SH-SY5Y (cell line): ENCODE results near the gene SCGB1D2.

Experiments
- GATA2 ChIP-seq: IDR thresholded peaks from 2 replicates; pipeline ENCODE4 v1.6.1; 2011; ENCODE audit warnings: mild to moderate bottlenecking, low read depth, low read length
- GATA3 ChIP-seq: IDR thresholded peaks from 2 replicates; pipeline ENCODE4 v1.6.1; 2011; ENCODE audit warnings: low read depth, mild to moderate bottlenecking, low read length, moderate library complexity

- no peak for TF ChIP-seq GATA3
- TF ChIP-seq GATA2, result no peak
These were observed at the start of gene SCGB1D2 for GRCh38 chr11:62242021-62242420.
